HG02981 (cell line): ENCODE data around the gene ARID2.

Experiments used
- ATAC-seq: cut with Tn5 transposase; IDR thresholded peaks from one replicate; pipeline ENCODE4 v1.9.1; 2021; ENCODE audit warnings: mild to moderate bottlenecking, moderate library complexity; ENCODE audit not compliant: unreplicated experiment

The ARID2 gene, protein sequence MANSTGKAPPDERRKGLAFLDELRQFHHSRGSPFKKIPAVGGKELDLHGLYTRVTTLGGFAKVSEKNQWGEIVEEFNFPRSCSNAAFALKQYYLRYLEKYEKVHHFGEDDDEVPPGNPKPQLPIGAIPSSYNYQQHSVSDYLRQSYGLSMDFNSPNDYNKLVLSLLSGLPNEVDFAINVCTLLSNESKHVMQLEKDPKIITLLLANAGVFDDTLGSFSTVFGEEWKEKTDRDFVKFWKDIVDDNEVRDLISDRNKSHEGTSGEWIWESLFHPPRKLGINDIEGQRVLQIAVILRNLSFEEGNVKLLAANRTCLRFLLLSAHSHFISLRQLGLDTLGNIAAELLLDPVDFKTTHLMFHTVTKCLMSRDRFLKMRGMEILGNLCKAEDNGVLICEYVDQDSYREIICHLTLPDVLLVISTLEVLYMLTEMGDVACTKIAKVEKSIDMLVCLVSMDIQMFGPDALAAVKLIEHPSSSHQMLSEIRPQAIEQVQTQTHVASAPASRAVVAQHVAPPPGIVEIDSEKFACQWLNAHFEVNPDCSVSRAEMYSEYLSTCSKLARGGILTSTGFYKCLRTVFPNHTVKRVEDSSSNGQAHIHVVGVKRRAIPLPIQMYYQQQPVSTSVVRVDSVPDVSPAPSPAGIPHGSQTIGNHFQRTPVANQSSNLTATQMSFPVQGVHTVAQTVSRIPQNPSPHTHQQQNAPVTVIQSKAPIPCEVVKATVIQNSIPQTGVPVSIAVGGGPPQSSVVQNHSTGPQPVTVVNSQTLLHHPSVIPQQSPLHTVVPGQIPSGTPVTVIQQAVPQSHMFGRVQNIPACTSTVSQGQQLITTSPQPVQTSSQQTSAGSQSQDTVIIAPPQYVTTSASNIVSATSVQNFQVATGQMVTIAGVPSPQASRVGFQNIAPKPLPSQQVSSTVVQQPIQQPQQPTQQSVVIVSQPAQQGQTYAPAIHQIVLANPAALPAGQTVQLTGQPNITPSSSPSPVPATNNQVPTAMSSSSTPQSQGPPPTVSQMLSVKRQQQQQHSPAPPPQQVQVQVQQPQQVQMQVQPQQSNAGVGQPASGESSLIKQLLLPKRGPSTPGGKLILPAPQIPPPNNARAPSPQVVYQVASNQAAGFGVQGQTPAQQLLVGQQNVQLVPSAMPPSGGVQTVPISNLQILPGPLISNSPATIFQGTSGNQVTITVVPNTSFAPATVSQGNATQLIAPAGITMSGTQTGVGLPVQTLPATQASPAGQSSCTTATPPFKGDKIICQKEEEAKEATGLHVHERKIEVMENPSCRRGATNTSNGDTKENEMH (N-terminal part only)

DNA sequence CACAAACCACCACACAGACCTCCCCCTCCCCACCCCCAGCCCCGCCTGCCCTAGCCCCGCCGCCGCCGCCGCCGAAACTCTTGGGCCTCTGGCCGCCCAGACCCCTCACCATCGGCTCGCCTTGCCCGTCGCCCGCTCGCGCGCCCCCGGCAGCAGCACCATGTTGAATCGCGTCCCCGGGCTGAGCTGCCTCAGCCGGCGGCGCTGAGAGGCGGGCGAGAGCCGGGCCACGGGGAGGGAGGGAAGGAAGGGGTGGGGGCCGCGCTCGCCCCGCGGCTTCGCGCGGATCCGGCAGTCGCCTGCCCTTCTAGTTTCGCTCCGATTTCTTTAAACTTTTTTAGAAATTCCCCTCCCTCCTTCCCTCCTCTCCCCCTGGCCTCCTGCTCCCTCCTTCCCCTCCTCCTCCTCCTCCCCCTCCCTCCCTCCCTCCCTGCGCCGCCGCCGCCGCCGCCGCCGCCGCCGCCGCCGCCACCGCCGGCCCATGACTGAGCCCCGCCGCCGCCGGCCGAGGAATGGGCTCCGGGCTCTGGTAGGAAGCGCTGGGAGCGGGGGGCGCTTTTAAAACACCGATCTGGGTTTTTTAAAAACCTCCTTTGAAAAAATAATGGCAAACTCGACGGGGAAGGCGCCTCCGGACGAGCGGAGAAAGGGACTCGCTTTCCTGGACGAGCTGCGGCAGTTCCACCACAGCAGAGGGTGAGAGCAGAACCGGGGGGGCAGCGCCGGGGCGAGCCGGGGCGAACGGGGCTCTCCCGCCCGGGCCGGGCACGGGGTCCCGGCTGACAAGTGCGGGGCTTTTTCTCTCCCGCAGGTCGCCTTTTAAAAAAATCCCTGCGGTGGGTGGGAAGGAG is at the start of gene ARID2:
TSS of gene ARID2 (plus strand) at position 474 of the 851 bp plus-strand sequence. CDS start at position 605, 131 bp downstream.
- peak; percentile 11 for ATAC-seq

DNA sequence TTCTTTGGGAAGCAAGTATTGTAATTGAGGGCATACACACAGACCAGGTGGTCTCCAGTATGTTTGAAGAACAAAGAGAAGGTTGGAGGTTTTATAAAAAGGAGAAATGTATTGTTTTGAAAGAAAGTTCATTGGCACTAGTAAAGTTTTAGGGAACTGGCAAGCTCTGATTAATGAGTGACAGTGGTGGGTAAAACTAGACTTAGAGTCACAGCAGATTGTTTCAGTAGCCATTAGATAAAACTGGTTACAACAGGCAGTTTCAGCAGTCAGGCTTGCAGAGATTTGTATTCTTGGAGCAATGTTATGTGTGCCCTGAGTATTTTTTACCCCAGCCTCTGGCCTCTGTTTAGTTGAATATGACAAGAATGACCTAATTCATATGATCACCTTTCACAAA is 49.1 kb upstream of the ARID2 start:
- no peak for ATAC-seq

DNA sequence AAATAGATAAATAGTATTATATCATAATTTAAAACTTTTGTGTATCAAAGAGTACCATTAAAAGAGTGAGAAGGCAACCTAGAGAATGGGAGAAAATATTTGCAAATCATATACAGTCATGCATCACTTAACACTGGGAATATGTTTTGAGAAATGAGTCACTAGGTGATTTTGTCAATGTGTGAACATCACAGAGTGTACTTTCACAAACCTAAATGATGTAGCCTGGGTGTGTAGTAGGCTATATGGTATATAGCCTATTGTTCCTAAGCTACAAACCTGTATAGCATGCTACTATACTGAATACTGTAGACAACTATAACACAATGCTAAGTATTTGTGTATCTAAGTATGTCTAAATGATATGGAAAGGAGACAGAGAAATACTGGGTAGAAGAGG is 48.0 kb upstream of the ARID2 start:
- ATAC-seq: no peak

DNA sequence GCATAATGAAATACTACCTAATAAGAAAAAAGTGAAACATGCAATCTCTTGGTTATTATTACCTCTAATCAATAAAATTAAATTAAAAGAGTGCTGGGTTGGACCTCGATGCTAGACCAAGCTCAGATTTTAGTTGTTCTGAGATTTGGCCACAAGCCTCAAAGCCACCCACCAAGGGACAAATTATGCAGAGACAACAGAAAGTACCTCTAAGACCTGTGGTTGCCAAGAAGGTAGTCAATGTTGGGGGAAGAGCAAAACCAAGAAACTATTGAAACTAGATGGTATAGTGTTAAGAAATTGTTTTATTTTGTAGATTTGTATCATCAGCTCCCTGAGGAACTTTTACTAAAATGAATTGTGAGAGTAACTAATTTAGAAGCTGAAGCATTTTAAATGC is 43.8 kb upstream of the ARID2 start:
- ATAC-seq: peak; percentile 72

DNA sequence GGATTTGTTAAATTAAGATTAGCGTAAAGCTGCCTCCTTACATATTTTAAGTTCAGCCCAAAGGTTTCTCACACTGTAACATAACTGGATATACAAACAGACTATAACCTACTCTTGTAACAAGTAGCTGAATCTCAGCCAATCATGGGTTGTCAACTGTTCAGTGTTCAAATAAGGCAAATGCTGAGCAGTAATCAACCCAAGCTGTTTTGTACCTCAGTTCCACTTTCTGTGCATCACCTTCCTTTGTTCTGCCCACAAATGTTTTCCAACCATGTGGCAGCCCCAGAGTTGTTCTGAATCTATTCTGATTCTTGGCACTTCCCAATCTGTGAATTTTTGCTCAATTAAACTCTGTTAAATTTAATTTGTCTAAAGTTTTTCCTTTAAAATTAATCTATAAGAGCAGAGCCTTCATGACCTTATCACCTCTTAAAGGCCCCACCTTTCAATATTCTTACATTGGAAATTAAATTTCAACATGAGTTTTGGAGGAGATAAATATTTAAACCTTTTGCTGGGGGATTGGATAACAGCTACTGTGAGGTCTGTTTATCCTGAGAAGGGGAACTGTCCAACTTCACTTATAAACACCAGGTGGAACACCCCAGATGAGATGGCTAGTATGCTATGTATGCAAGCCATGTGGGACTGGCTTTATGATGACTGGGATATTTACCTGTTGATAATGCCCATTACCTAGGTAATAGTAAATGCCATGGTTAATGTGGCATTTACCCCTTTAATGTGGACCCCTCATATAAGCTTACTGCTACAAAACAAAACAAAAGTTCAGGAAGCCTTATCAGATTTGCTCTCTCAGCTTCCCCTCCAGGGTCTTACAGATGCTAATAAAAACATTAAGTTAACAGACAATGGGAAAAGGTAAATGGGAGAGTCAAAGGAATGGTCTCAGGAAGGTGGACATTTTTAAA is 42.2 kb upstream of the ARID2 start:
- no peak for ATAC-seq

DNA sequence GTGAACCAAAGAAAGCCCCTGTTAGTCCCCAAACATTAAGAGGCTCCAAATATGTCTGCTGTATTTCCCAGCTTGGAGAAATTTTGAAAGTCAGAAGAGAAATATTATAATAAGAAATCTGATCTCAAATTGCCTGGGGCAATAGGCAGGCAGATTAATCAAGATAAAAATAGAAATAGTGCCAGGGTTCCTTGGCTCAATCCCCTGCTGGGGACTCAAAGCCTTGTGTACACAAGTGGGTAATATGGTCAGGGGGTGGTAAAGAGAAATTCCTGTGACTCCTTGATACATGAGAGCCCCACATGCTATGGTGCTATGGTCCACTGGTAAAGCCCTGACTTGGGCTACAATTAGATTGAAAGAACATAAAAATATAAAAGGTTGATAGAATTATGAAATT is 41.3 kb upstream of the ARID2 start:
- no peak for ATAC-seq

DNA sequence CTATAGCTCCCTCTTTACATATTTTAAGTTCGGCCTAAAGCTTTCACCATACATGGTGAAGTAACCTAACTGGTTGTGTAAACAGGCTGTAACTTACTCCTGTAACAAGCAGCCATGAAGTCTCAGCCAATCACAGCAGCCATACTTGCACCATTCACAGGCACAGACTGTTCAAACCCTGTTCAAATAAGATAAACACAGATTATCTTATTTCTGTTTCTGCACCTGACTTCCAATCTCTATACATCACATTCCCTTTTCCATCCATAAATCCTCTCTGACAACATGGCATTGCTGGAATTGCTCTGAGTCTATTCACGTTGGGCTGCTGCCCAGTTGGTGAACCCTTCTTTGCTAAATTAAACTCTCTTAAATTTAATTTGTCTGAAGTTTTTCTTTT is 34.5 kb upstream of the ARID2 start:
- ATAC-seq: no peak

DNA sequence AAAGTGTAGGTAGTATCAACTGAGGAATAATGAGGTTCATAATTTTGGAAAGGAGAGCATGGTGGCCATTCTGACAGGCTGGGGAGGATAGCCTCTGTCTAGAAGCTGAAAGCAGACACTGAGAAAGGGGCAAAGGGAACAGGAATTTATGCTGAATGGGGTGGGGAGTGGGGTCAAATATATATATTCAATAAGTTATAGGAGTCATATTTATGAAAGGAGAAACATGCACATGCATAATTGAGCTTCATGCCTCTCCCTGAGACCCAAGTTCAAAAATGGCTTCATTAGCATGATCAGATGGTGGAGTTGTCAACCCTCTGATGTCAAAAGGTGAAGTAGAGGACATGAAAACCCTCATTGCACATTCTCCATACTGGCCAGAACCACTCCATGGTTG is 33.9 kb upstream of the ARID2 start:
- ATAC-seq: no peak

DNA sequence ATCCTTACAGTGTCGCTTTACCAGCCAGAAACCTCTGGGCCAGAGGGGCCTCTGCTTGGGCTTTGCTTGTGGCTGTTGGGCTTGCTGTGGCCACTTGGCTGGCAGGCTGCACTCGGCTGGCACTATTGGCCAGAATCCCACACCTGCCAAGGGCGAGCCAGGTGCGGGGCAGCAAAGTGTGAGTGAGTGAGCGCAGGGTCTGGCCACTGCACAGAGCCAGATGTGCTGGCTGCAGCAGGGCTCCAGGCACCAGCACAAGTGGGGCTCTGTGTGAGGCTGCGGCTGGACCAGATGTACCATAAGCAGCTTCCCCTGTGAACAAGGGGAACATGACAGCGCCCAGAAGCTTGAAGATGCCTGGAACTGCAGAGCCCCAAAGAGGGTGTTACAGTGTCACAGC is 33.5 kb upstream of the ARID2 start:
- no peak for ATAC-seq

DNA sequence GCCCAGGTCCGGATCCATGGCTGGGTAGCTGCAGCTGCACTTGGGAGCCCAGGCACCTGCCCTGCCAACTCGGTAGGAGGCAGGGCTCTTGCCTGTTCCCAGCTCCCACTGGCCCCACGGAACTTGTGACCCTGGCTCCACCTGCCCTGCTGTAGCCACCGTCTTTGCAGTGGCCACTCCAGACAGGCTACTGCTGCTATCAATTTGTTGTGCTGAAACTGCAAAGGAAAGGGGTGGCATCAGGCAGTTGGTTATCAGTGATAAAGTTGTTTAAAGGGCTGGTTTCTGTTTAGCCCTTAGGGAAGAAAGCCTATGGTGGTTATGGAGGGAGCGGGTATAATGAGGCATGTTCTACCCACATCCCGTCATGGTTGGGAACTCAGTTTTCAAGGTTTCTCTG is 32.1 kb upstream of the ARID2 start:
- no peak for ATAC-seq

DNA sequence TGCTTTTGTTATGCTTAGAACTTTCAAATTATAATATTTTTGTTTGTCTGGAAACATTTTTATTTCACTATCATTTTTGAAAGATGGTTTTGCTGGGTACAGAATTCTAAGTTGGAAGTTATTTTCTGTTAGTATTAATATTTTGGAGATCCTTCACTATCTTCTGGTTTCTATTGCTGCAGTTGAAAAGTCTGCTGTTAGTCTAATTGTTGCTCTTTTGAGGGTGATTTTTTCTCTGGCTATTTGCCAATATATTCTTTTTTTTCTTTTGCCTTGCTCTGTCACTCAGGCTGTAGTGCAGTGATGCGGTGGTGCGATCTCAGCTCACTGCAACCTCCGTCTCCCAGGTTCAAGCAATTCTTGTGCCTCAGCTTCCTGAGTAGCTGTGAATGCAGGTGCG is 28.2 kb upstream of the ARID2 start:
- no peak for ATAC-seq

DNA sequence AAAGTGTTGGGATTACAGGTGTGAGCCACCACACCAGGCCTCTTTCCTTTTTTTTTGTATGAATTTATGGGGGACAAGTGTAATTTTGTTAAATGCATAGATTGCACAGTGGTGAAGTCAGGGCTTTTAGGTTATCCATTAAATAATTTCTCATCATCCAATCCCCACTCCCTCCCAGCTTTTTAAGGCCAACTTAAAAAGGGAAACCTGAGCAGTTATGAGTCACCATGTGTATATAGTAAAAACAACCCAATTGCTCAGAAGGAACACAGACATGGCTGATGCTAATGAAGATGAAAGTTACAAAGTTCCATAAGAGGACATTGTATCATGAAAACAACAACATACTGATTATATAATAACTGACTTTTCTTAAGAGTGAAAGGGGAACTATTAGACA is 25.6 kb upstream of the ARID2 start:
- no peak for ATAC-seq

DNA sequence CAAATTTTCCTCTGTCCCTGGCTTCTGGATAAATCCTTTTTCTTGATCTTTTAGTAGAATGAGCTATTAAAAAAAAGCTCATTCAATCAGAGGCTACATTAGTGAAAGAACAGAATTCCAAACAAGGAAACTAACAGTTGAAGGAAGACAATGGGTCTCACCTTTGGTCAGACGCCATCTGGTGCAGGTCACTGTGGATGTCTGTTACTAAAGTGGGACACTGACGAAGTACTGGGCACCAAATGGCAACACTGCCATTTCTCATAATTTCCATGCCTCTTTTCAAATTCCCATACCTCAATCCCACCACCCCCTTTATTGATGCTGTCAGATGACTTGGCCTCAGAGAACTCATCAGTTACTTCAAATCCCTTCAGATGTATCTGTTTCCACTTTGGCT is 24.5 kb upstream of the ARID2 start:
- ATAC-seq: no peak

DNA sequence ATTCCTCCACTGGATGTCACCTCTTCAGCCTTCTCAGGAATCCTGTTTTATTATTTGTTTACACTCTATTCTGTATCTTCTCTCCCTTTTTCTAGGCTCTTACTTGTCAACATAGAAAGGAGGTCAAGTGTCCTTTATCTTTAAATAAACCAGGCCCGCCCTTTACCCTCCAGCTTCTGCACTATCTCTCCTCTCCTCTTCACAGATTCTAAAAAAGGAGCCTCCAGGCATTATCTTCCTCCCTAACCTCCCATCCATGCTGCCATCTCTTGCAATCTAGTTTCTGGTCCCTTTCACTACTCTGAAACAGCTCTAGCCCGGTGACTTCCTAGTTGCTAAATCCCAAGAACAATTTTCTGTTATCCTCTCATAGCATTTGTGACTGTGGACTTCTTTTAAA is 24.1 kb upstream of the ARID2 start:
- ATAC-seq: no peak

DNA sequence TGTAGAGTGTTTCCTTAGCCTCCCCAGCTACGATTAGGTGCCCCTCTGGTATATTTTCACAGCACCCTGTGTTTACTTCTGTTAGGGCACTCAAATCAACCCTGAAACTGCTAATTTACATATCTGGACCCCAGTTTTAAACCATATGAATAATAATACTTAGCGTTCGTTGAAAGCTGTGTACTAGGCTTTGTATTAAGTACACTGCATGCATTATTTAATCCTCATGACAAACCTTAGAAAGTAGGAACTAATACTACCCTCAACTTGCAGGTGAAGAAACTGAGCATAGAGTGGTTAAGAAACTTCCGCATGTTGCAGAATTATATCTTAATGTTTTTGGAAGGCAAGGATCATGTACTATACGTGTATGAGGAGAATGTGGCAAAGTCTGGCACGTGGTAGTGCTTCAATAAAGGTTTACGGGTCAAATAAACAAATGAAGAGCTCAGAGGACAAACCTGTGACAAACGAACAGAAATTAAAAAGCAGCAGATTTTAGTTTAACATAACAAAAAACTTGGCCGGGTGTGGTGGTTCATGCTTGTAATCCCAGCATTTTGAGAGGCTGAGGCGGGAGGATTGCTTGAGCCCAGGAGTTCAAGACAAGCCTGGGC is 22.2 kb upstream of the ARID2 start:
- ATAC-seq: no peak

DNA sequence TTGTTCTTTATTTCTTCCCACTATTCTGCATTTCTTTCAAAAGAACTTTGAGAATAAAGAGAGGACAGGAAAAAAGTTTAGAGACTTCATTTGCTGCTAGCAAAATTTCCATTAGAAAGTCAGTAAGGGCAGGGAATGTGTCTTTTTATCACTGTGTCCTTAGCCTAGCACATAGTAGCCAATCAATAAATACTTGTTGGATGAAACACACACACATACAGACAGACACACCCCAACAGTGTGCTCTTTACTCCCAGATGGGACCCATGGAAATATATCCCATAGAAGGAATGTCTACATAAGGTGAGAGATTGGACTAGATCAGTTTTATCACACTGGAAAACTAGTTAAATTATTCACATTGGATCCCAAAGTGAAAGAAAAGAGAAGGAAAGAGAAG is 21.1 kb upstream of the ARID2 start:
- no peak for ATAC-seq

DNA sequence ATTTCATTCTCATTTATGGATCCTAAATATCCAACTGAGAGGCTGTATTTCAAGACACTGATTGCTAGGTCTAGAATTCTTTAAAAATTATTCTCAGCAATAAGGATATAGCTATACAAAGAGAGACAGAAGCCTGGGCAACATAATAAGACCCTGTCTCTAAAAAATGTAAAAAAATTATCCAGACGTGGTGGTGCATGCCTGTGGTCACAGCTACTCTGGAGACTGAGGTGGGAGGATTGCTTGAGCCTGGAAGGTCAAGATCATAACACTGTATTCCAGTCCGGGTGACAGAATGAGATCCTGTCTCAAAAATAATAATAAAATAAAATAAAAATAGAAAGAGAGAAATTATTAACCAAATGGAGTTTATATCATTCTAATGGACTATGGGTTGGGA is 20.6 kb upstream of the ARID2 start:
- ATAC-seq: no peak

DNA sequence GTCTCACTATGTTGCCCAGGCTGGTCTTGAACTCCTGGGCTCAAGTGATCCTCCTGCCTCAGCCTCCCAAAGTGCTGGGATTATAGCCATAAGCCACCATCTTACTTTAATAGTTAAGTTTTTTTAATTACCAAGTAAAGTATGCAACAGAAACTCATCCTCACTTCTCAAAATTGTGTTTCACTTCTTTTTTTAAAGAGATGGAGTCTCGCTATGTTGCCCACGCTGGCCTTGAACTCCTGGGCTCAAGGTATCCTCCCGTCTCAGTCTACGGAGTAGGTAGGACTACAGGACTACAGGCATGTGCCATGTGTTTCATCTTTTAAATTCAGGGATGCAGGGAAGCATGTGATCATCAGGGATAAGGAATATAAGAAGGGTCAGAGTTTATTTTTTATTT is 17.2 kb upstream of the ARID2 start:
- no peak for ATAC-seq

DNA sequence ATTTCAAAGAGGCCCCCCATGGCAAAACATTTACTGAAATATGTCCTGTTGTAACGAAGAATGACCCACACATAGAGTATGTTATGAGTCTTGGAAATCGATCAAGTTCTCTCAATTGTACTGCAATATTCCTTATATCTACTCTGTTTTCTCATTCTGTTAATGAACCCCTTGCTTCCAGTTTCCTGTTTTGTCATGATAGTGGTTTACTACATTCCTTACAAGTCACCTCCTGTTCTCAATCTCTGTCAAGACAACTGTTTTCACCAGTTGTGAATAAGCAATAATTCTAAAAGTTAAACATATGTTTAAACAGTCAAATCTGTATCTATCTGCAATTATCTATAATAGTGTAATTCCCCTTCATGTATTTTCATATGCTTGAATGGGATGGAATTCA is 16.4 kb upstream of the ARID2 start:
- ATAC-seq: no peak
